Stomach (tissue), 9 donors: ENCODE measurements around the gene DOCK3. TPM values are rescaled to one million over a fixed set of nuclear protein-coding genes. Genes with fewer than 3 reads are reported as not detected.

Experiments used
- DNase-seq, 2 donors: peaks; one replicate each; pipeline versions ENCODE4 v3.0.0 to v3.0.0-alpha.2; 2013 to 2019
- H3K27ac ChIP-seq, 5 donors: fragments of 200-600 bp in 4 of 5; sonication (generic) in 4 of 5; one replicate each; pipeline ENCODE4 v1.5.1; 2013 to 2019; ENCODE audit warnings: mild to moderate bottlenecking in 1 of 5, moderate library complexity in 1 of 5
- H3K27me3 ChIP-seq, 3 donors: fragments of 200-600 bp; sonication (generic); one replicate each; pipeline ENCODE4 v1.5.1; 2017 to 2019; ENCODE audit warnings: mixed run types in 1 of 3
- H3K36me3 ChIP-seq, 4 donors: fragments of 200-600 bp; sonication (generic); 1 replicate in 3 of 4; 2 replicates in 1 of 4; pipeline ENCODE4 v1.5.1; 2016 to 2019
- H3K4me1 ChIP-seq, 4 donors: fragments of 200-600 bp; sonication (generic); one replicate each; pipeline ENCODE4 v1.5.1; 2016 to 2019
- H3K4me3 ChIP-seq, 4 donors: fragments of 200-600 bp; sonication (generic) in 3 of 4; one replicate each; pipeline ENCODE4 v1.5.1; 2016 to 2019; ENCODE audit warnings: mild to moderate bottlenecking in 1 of 4
- H3K9me3 ChIP-seq, 4 donors: fragments of 200-600 bp; sonication (generic); one replicate each; pipeline ENCODE4 v1.5.1; 2016 to 2019
- EP300 ChIP-seq: sonication (generic); formaldehyde crosslinking; IDR thresholded peaks from one replicate; pipeline ENCODE4 v1.6.1; 2017; ENCODE audit warnings: antibody characterized with exemption
- POLR2A ChIP-seq, 4 donors: fragments of 450-650 bp; IDR thresholded peaks; one replicate each; pipeline ENCODE4 v1.6.1; 2016; ENCODE audit warnings: antibody characterized with exemption in 4 of 4, control low read depth in 2 of 4, mild to moderate bottlenecking in 1 of 4, moderate library complexity in 1 of 4
- POLR2AphosphoS5 ChIP-seq, 3 donors: sonication (generic); formaldehyde crosslinking; IDR thresholded peaks; one replicate each; pipeline ENCODE4 v1.6.1; 2016; ENCODE audit warnings: antibody characterized with exemption in 3 of 3
- WGBS, 5 donors: extraction: QIAGEN DNeasy Blood & Tissue Kit in 3 of 5; methylation state at CpG; one replicate each; pipeline versions ENCODE4 v1.1.5 to v1.1.7; 2013 to 2018; 5-methylcytosine and 5-hydroxymethylcytosine counted together
- intact Hi-C: fragments of 100-400 bp; cut with DNase I; formaldehyde crosslinking; loops from one replicate; pipeline ENCODE4 v1.15.1; 2023; ENCODE audit warnings: low total_unique reads
- polyA plus RNA-seq, 3 donors: library from polyadenylated mRNA; stranded (reverse); fragments of 200-250 nt; gene quantifications; one replicate each; pipeline ENCODE4 v1.2.3, GENCODE V29; 2013
- total RNA-seq, 5 donors: library from RNA; depleted of rRNA; stranded (reverse); fragments of >200 nt; gene quantifications; one replicate each; pipeline versions ENCODE4 v1.1.0 to v1.2.3, GENCODE V29; 2014 to 2016
- TF ChIP-seq, protein P1 (sequence below), 7 experiments: fragments of 450-650 bp in 4 of 7; fragments of 200-600 bp in 3 of 7; sonication (generic) in 3 of 7; IDR thresholded peaks; one replicate each; pipeline ENCODE4 v1.5.1; 2016 to 2019; ENCODE audit warnings: antibody characterized with exemption in 7 of 7, control low read depth in 2 of 7, mild to moderate bottlenecking in 1 of 7
- donor health status: healthy with polysubstance abuse.
- donor health status: Bipolar disorder and iron deficiency.
- donor health status: healthy.

Gene DOCK3
- total and polyA plus RNA-seq, 8 donors: 0.06 to 2.3 (median 1.0) TPM; not detected in 2

DNA sequence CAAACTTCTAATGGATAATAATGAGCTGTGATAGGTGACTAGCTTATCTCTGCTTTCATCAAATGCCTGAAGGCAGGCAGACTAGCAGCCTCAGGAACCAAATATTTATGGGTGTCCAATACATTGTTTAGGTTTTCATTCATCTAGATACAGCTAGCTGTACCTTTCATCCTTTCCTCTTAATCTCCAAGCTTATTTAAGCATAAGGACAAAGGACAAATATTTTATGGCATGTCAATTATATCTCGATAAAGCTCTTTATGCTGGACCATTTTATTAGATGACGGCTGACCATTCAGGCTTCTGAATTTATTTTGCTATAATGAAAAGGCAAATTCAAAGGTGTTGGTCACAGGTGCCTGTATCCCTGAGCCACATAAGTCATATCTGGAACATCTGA, 733.3 kb downstream of the DOCK3 start:
- peaks cover 17 to 75% (median 70%) of the 10 kb centered on the region in 4 donors for H3K36me3 ChIP-seq
- no peaks in the 10 kb centered on the region for H3K4me1 ChIP-seq
- no peaks in the 10 kb centered on the region for H3K27me3 ChIP-seq
- no peaks in the 10 kb centered on the region for H3K9me3 ChIP-seq
- intact Hi-C loops: no loop called here
- no peak for TF ChIP-seq POLR2A (IDR thresholded peaks at IDR 0.05)
- no peak for TF ChIP-seq POLR2AphosphoS5 (IDR thresholded peaks at IDR 0.05)
- TF ChIP-seq, protein P1, sequence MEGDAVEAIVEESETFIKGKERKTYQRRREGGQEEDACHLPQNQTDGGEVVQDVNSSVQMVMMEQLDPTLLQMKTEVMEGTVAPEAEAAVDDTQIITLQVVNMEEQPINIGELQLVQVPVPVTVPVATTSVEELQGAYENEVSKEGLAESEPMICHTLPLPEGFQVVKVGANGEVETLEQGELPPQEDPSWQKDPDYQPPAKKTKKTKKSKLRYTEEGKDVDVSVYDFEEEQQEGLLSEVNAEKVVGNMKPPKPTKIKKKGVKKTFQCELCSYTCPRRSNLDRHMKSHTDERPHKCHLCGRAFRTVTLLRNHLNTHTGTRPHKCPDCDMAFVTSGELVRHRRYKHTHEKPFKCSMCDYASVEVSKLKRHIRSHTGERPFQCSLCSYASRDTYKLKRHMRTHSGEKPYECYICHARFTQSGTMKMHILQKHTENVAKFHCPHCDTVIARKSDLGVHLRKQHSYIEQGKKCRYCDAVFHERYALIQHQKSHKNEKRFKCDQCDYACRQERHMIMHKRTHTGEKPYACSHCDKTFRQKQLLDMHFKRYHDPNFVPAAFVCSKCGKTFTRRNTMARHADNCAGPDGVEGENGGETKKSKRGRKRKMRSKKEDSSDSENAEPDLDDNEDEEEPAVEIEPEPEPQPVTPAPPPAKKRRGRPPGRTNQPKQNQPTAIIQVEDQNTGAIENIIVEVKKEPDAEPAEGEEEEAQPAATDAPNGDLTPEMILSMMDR (IDR thresholded peaks at IDR 0.05): no peak
- no peak for TF ChIP-seq EP300
- DNase-seq: no peak
- WGBS, 5 donors: 86 to 95% (median 87%) methylated on average over 2 of the region's 2 CpGs
- no peak overlapping the region for H3K27ac ChIP-seq
- H3K4me3 ChIP-seq: no peak overlapping the region

DNA sequence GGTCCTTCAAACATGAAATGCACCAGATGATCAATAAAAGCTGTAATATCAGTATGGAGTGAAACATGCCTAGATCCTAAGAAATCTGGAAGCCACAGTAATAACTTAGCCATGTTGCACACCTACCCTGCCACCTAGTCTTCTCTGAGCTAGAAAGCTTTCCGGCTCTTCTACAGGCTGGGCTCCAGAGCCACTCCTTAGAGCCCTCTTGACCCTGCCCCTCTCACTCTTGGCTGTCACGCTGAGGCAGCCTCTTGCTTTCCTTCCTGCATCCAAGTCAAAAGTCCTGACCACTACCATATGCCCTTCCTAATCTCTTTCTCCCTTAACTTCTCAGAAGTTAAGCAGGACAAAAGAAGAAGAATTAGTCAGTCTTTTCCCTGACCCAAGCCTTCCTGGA, 734.1 kb downstream of the DOCK3 start:
- no peak for DNase-seq
- intact Hi-C loops: no loop called here
- H3K4me1 ChIP-seq: no peaks in the 10 kb centered on the region
- TF ChIP-seq EP300 (no peak), POLR2AphosphoS5 (IDR thresholded peaks at IDR 0.05) (no peak), POLR2A (IDR thresholded peaks at IDR 0.05) (no peak)
- TF ChIP-seq, protein P1 (IDR thresholded peaks at IDR 0.05): no peak
- peaks cover 16 to 77% (median 72%) of the 10 kb centered on the region in 4 donors for H3K36me3 ChIP-seq
- no peaks in the 10 kb centered on the region for H3K27me3 ChIP-seq
- WGBS, 5 donors: 13 to 38% (median 22%) methylated on average over 2 of the region's 2 CpGs
- no peak overlapping the region for H3K4me3 ChIP-seq
- no peak overlapping the region for H3K27ac ChIP-seq
- H3K9me3 ChIP-seq: no peaks in the 10 kb centered on the region

DNA sequence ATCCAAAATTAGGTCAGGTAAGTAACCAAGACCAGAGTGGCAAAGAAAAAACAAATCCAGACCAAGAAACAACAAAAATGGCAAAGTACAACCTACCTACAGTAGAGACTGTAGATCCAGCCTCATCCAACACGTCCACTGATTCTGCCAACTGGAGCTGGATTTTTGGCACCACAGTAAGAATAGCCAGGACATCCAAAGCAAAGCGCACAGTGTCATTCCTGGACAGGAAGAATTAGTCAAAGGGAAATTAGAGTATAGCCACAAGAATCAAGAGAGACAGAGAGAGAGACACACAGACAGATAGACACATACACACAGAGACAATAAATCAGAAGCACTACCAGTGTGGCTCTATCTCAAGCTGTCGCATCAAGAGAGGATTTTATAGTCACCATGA, 747.5 kb downstream of the DOCK3 start:
- WGBS, 5 donors: 90 to 98% (median 96%) methylated on average over 3 of the region's 3 CpGs
- Histone ChIP-seq H3K4me3 (no peak overlapping the region), H3K27ac (no peak overlapping the region), H3K36me3 (peaks cover 41 to 95% (median 94%) of the 10 kb centered on the region in 4 donors), H3K4me1 (no peaks in the 10 kb centered on the region), H3K27me3 (no peaks in the 10 kb centered on the region), H3K9me3 (no peaks in the 10 kb centered on the region)
- intact Hi-C loops: no loop called here
- TF ChIP-seq, protein P1 (IDR thresholded peaks at IDR 0.05): no peak
- TF ChIP-seq POLR2AphosphoS5 (IDR thresholded peaks at IDR 0.05) (no peak), POLR2A (IDR thresholded peaks at IDR 0.05) (no peak), EP300 (no peak)
- DNase-seq: no peak

DNA sequence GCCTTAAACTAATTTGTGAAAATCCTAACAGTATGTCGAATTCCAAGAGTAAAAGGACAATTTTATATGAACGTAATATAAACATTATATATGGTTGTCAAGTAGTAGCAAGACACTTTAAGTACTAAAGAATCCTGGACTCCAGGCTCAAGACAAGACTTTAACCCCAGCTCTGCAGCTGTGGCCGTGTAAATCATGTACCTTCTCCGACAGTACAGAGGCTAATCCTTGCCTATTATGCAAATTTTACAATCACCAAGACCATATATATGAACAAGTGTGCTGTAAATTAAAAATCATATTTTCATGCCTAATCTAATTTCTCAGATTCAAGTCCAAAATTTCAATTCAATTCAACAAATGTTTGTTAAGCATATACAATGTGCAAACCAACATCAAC, 752.2 kb downstream of the DOCK3 start:
- H3K4me3 ChIP-seq: no peak overlapping the region
- H3K36me3 ChIP-seq: peaks cover 30 to 95% (median 94%) of the 10 kb centered on the region in 4 donors
- H3K4me1 ChIP-seq: no peaks in the 10 kb centered on the region
- H3K27me3 ChIP-seq: no peaks in the 10 kb centered on the region
- WGBS, 5 donors: 84 to 94% (median 89%) methylated on average over 4 of the region's 4 CpGs
- no peak for DNase-seq
- intact Hi-C loops: no loop called here
- H3K9me3 ChIP-seq: no peaks in the 10 kb centered on the region
- H3K27ac ChIP-seq: no peak overlapping the region
- TF ChIP-seq POLR2AphosphoS5 (IDR thresholded peaks at IDR 0.05) (no peak), POLR2A (IDR thresholded peaks at IDR 0.05) (no peak), EP300 (no peak)
- TF ChIP-seq, protein P1 (IDR thresholded peaks at IDR 0.05): no peak
